Natural killer cell treated with Interleukin-12 subunit alpha and Interleukin-12 subunit beta and Interleukin-15 and Interleukin-18, amount 100 ng/mL, for 72 hours (primary cell): Measurements from ENCODE around the gene GFY. TPM values are rescaled to one million over a fixed set of nuclear protein-coding genes. Genes with fewer than 3 reads are reported as not detected.
"Not testable (repeated sequence)": the region's sequence is repeated elsewhere in the genome, so short reads cannot be mapped to it uniquely, and the experiment has no call there.

Experiments
- ATAC-seq, 2 donors: fragments of 150-1000 bp; cut with Tn5 transposase in 1 of 2; sonication (Bioruptor Pico), chemical (Tn5 transposase) in 1 of 2; 2 replicates each; pipeline ENCODE4 v1.10.0; 2021
- DNase-seq: peaks from one replicate; pipeline ENCODE4 v3.0.0; 2022; ENCODE audit warnings: low spot score
- H3K27ac Mint-ChIP-seq, 2 donors: 1 replicate in 1 of 2; 2 replicates in 1 of 2; pipeline ENCODE4 v1.8.0; 2022; ENCODE audit warnings: mixed read lengths in 2 of 2, mild to moderate bottlenecking in 1 of 2, moderate library complexity in 1 of 2
- H3K27me3 Mint-ChIP-seq, 2 donors: 1 replicate in 1 of 2; 2 replicates in 1 of 2; pipeline ENCODE4 v1.8.0; 2022; ENCODE audit warnings: mixed read lengths in 2 of 2
- H3K36me3 Mint-ChIP-seq: one replicate; pipeline ENCODE4 v1.8.0; 2022; ENCODE audit warnings: mixed read lengths
- H3K4me1 Mint-ChIP-seq, 2 donors: 1 replicate in 1 of 2; 2 replicates in 1 of 2; pipeline ENCODE4 v1.8.0; 2022; ENCODE audit warnings: low read depth in 2 of 2, mixed read lengths in 2 of 2, mild to moderate bottlenecking in 1 of 2
- H3K4me3 Mint-ChIP-seq: one replicate; pipeline ENCODE4 v1.8.0; 2022; ENCODE audit warnings: mixed read lengths
- H3K9me3 Mint-ChIP-seq: 2 replicates; pipeline ENCODE4 v1.8.0; 2022; ENCODE audit warnings: mixed read lengths
- total RNA-seq, 2 donors: library from RNA; stranded (reverse); gene quantifications; one replicate each; pipeline ENCODE4 v1.2.3, GENCODE V29; 2022

GFY gene
- total RNA-seq, 2 donors from 2014 or later = not detected

GRCh38 chr19:49448432-49448786 is 23.2 kb downstream of the GFY start:
- Mint-ChIP-seq H3K27me3 (no peaks in the 10 kb centered on the region), H3K36me3 (peaks cover 23% of the 10 kb centered on the region), H3K9me3 (no peaks in the 10 kb centered on the region), H3K4me1 (peaks cover 51 to 55% of the 10 kb centered on the region in 2 donors), H3K4me3 (peak overlapping the region; percentile 19), H3K27ac (no peak overlapping the region)
- ATAC-seq = no peak
- DNase-seq = no peak

- Mint-ChIP-seq H3K27me3 (no peaks in the 10 kb centered on the region), H3K4me1 (peaks cover 41 to 50% of the 10 kb centered on the region in 2 donors), H3K9me3 (no peaks in the 10 kb centered on the region), H3K27ac (peak overlapping the region; percentile 96 to 99), H3K36me3 (peaks cover 23% of the 10 kb centered on the region), H3K4me3 (peak overlapping the region; percentile 100)
- no peak for ATAC-seq
- DNase-seq = no peak
Observed at GRCh38 chr19:49450405-49450804, 25.2 kb downstream of the GFY start.

- Mint-ChIP-seq H3K27me3 (no peaks in the 10 kb centered on the region), H3K4me1 (peaks cover 36 to 50% of the 10 kb centered on the region in 2 donors), H3K27ac (peak within 1 kb of the TSS; percentile 98 to 99), H3K9me3 (no peaks in the 10 kb centered on the region), H3K36me3 (peaks cover 23% of the 10 kb centered on the region), H3K4me3 (peak within 1 kb of the TSS; percentile 100)
- DNase-seq = peak; percentile 97
- peak; percentile 77 to 85 for ATAC-seq
Observed at GRCh38 chr19:49451430-49452181, 26.4 kb downstream of the GFY start, which contains the start of gene PIH1D1. Gene PIH1D1, minus strand, starts transcription at chr19:49451814. Its CDS starts 240 bp downstream, at chr19:49451574.

GRCh38 chr19:49453013-49453756 is 28.0 kb downstream of the GFY start, which contains the start of gene ALDH16A1:
Gene ALDH16A1, plus strand, starts transcription at chr19:49453225. Its CDS starts 107 bp downstream, at chr19:49453332.
- Mint-ChIP-seq H3K4me3 (peak within 1 kb of the TSS; percentile 100), H3K9me3 (no peaks in the 10 kb centered on the region), H3K36me3 (peaks cover 23% of the 10 kb centered on the region), H3K4me1 (peaks cover 39 to 54% of the 10 kb centered on the region in 2 donors), H3K27ac (peak within 1 kb of the TSS; percentile 98 to 99), H3K27me3 (no peaks in the 10 kb centered on the region)
- DNase-seq (peak; percentile 99), ATAC-seq (peak; percentile 95 to 96)

- DNase-seq (no peak), ATAC-seq (no peak)
- Mint-ChIP-seq H3K27me3 (no peaks in the 10 kb centered on the region), H3K4me1 (peaks cover 33 to 47% of the 10 kb centered on the region in 2 donors), H3K9me3 (no peaks in the 10 kb centered on the region), H3K27ac (peak overlapping the region; percentile 98 to 99), H3K36me3 (peaks cover 17% of the 10 kb centered on the region), H3K4me3 (peak overlapping the region; percentile 100)
Observed at GRCh38 chr19:49453757-49454240, 28.6 kb downstream of the GFY start.

GRCh38 chr19:49455773-49456172 is 30.6 kb downstream of the GFY start:
- ATAC-seq = no peak
- peaks cover 6% of the 10 kb centered on the region for H3K36me3 Mint-ChIP-seq
- no peak for DNase-seq
- H3K4me1 Mint-ChIP-seq = peaks cover 21 to 38% of the 10 kb centered on the region in 2 donors
- H3K27me3 Mint-ChIP-seq = no peaks in the 10 kb centered on the region
- peak overlapping the region; percentile 24 to 77 for H3K27ac Mint-ChIP-seq
- no peaks in the 10 kb centered on the region for H3K9me3 Mint-ChIP-seq
- no peak overlapping the region for H3K4me3 Mint-ChIP-seq

- Mint-ChIP-seq H3K9me3 (no peaks in the 10 kb centered on the region), H3K27me3 (no peaks in the 10 kb centered on the region), H3K4me3 (no peak overlapping the region), H3K4me1 (peaks cover 20 to 34% of the 10 kb centered on the region in 2 donors), H3K27ac (peak overlapping the region; percentile 24 to 77), H3K36me3 (peaks cover 5% of the 10 kb centered on the region)
- DNase-seq (no peak), ATAC-seq (no peak)
Observed at GRCh38 chr19:49456326-49456725, 31.1 kb downstream of the GFY start.

- H3K27ac Mint-ChIP-seq = peak overlapping the region in 1 of 2 donors; percentile 59
- H3K4me1 Mint-ChIP-seq = peaks cover 7 to 15% of the 10 kb centered on the region in 2 donors
- no peaks in the 10 kb centered on the region for H3K27me3 Mint-ChIP-seq
- DNase-seq (no peak), ATAC-seq (no peak)
- no peaks in the 10 kb centered on the region for H3K9me3 Mint-ChIP-seq
- no peaks in the 10 kb centered on the region for H3K36me3 Mint-ChIP-seq
- no peak overlapping the region for H3K4me3 Mint-ChIP-seq
Observed at GRCh38 chr19:49458567-49458903, 33.3 kb downstream of the GFY start.

GRCh38 chr19:49459388-49459787 is 34.2 kb downstream of the GFY start:
- H3K27me3 Mint-ChIP-seq = no peaks in the 10 kb centered on the region
- H3K36me3 Mint-ChIP-seq = no peaks in the 10 kb centered on the region
- no peaks in the 10 kb centered on the region for H3K9me3 Mint-ChIP-seq
- H3K4me1 Mint-ChIP-seq = peaks cover 4 to 6% of the 10 kb centered on the region in 2 donors
- no peak overlapping the region for H3K27ac Mint-ChIP-seq
- DNase-seq (no peak), ATAC-seq (peak in 1 of 2 donors; percentile 14)
- H3K4me3 Mint-ChIP-seq = no peak overlapping the region

GRCh38 chr19:49461130-49461529 is 35.9 kb downstream of the GFY start:
- not testable (repeated sequence) for H3K4me1 Mint-ChIP-seq, DNase-seq, H3K27ac Mint-ChIP-seq, ATAC-seq, H3K27me3 Mint-ChIP-seq, H3K36me3 Mint-ChIP-seq, H3K9me3 Mint-ChIP-seq, H3K4me3 Mint-ChIP-seq

GRCh38 chr19:49461656-49462055 is 36.5 kb downstream of the GFY start:
- Mint-ChIP-seq H3K36me3 (no peaks in the 10 kb centered on the region), H3K27ac (no peak overlapping the region), H3K4me3 (no peak overlapping the region)

GRCh38 chr19:49462492-49462891 is 37.3 kb downstream of the GFY start:
- H3K4me3 Mint-ChIP-seq = no peak overlapping the region
- no peaks in the 10 kb centered on the region for H3K27me3 Mint-ChIP-seq
- H3K9me3 Mint-ChIP-seq = no peaks in the 10 kb centered on the region
- no peaks in the 10 kb centered on the region for H3K4me1 Mint-ChIP-seq
- no peak for ATAC-seq
- H3K27ac Mint-ChIP-seq = no peak overlapping the region
- no peaks in the 10 kb centered on the region for H3K36me3 Mint-ChIP-seq
- no peak for DNase-seq

More at GRCh38 chr19:49461656-49462055, 36.5 kb downstream of the GFY start:
- no peak for DNase-seq
- no peaks in the 10 kb centered on the region for H3K27me3 Mint-ChIP-seq
- peaks cover 4 to 5% of the 10 kb centered on the region in 2 donors for H3K4me1 Mint-ChIP-seq
- ATAC-seq = no peak
- H3K9me3 Mint-ChIP-seq = no peaks in the 10 kb centered on the region

GRCh38 chr19:49463960-49464740 is 39.0 kb downstream of the GFY start:
- Mint-ChIP-seq H3K27ac (no peak overlapping the region), H3K4me1 (peaks cover 8 to 9% of the 10 kb centered on the region in 2 donors), H3K9me3 (no peaks in the 10 kb centered on the region), H3K4me3 (no peak overlapping the region), H3K36me3 (no peaks in the 10 kb centered on the region), H3K27me3 (no peaks in the 10 kb centered on the region)
- ATAC-seq = no peak
- no peak for DNase-seq
